ENCODE results near the gene ROCK2. TPM values are rescaled to one million over a fixed set of nuclear protein-coding genes. Genes with fewer than 3 reads are reported as not detected.
A peak's percentile ranks its signal among the peaks of the same experiment; 100 is the strongest.

ROCK2 gene
- total and polyA plus RNA-seq, 9 of the 15 experiments (the other 6 are each of a cell fraction or from before 2014, with no cell fraction given), result 4.9 to 30.6 (median 14.3) TPM

DNA sequence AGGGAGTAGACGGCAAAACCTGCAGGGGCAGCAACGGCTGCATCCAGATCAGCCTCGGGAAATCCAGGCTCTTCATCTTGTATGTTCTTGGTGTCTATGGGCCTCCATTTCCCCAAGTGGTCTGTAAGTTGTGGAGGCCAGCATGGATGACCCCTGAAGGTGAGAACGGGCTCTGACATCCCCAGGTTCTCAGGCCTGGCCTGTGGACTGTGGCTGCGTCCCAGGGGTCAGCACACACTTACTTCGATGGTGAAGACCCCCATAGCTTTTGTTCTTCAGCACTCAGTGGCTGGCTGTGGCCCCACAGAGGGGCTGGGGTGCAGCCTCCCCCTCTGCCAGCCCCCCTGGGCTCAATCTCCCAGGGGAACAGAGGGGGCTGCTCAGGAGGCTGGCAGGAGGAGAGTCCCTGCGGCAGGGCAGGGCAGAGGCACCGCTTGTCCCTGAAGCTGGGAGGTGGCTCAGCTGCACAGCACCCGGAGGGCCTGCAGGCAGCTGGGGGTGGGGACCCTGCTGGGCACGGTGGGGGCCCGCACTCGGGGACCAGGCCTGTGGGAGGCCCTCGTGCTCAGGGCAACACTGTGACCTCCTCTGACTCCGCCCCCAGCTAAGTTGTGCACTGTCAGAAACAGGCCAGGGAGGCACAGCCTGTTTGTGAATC is 185.4 kb downstream of the ROCK2 start:
- Histone ChIP-seq H3K36me3 (ENCODE audit: control insufficient read depth, insufficient read depth, low read length) (no peaks in the 10 kb centered on the region), H3K9ac (ENCODE audit: insufficient read depth in 1 of 2, low read depth in 2 of 2, low read length in 2 of 2) (peak overlapping the region in 1 of 2 experiments; percentile 43; a peak in 1 of 4 replicates), H3K4me3 (no peak overlapping the region), H4K20me1 (replicated peaks; ENCODE audit: control insufficient read depth, insufficient read depth, low read length) (no peaks in the 10 kb centered on the region), H3K4me1 (replicated peaks in 1 of 2; ENCODE audit: control insufficient read depth in 2 of 2, insufficient read depth in 2 of 2, low read length in 2 of 2) (peaks cover 13 to 40% of the 10 kb centered on the region in 2 experiments; a peak in 4 of 5 replicates), H2AFZ (ENCODE audit: low read depth, low read length) (no peak overlapping the region), H3K79me2 (ENCODE audit: control insufficient read depth, insufficient read depth, low read length) (no peaks in the 10 kb centered on the region), H3K27ac (ENCODE audit: extremely low read depth, low read depth, low read length) (no peak overlapping the region), H3K9me3 (replicated peaks; ENCODE audit: control insufficient read depth, insufficient read depth, low read depth, low read length) (no peaks in the 10 kb centered on the region), H3K4me2 (ENCODE audit: insufficient read depth, low read length) (no peak overlapping the region), H3K27me3 (ENCODE audit: control insufficient read depth in 2 of 2, insufficient read depth in 2 of 2, low read length in 2 of 2) (no peaks in the 10 kb centered on the region), H3K9me1 (ENCODE audit: control insufficient read depth, insufficient read depth, low read length) (peaks cover 2% of the 10 kb centered on the region)
- ChIA-PET POLR2A (interaction anchor here (0.6 to 0.7 kb wide), 2 partner anchors 7 to 329 kb away, joined by 3 to 4 read pairs; no protein-coding TSS in a partner anchor), CTCF (ENCODE audit: low intra/inter-chr PET ratio) (no interaction called here)
- WGBS (ENCODE audit: insufficient coverage, low coverage, missing lambda C conversion rate), result 48% methylated on average over 13 of the region's 14 CpGs
- DNase-seq (ENCODE audit: extremely low read depth in 1 of 4, low spot score in 3 of 4) (peak in 1 of 4 experiments; percentile 9), ATAC-seq (no peak), FAIRE-seq (no peak)
- intact Hi-C loops (cut with micrococcal nuclease), result loop anchor here (5.0 kb wide), 2 partner anchors 183 to 253 kb away; partner anchors contain the start of gene ROCK2
- BruUV-seq (replicated peaks), result no TSS peak
- in situ Hi-C loops (cut with MboI), result no loop called here
- TF ChIP-seq MYC (IDR thresholded peaks at IDR 0.05; ENCODE audit: low read depth, low read length) (no peak), MYC (CRISPR knock-in tag; IDR thresholded peaks at IDR 0.05; ENCODE audit: borderline replicate concordance, low read depth) (no peak), ZNF584 (CRISPR knock-in tag; IDR thresholded peaks at IDR 0.05; ENCODE audit: low read depth) (no peak), ZNF217 (CRISPR knock-in tag; IDR thresholded peaks at IDR 0.05) (no peak), SMARCC2 (IDR thresholded peaks at IDR 0.05; ENCODE audit: low read depth) (no peak), MTA3 (IDR thresholded peaks at IDR 0.05; ENCODE audit: borderline replicate concordance) (no peak), TFAM (CRISPR knock-in tag; conservative IDR thresholded peaks at IDR 0.05) (no peak), ELF4 (CRISPR knock-in tag; IDR thresholded peaks at IDR 0.05) (no peak), CCNT2 (IDR thresholded peaks at IDR 0.05; ENCODE audit: borderline replicate concordance, extremely low read depth, insufficient read length, low read depth, low read length) (no peak), MTA2 (IDR thresholded peaks at IDR 0.05; ENCODE audit: low read depth) (no peak), ZBTB1 (CRISPR knock-in tag; IDR thresholded peaks at IDR 0.05; ENCODE audit: borderline replicate concordance, low read depth) (no peak), SREBF1 (IDR thresholded peaks at IDR 0.05; ENCODE audit: borderline replicate concordance, low read depth, low read length) (no peak), NELFE (IDR thresholded peaks at IDR 0.05; ENCODE audit: insufficient read depth, insufficient read length) (no peak), BACH1 (tag; IDR thresholded peaks at IDR 0.05) (no peak), MAZ (CRISPR knock-in tag; conservative IDR thresholded peaks at IDR 0.05 in 1 of 2, IDR thresholded peaks at IDR 0.05 in 1 of 2) (no peak)
- TF ChIP-seq, protein P1, sequence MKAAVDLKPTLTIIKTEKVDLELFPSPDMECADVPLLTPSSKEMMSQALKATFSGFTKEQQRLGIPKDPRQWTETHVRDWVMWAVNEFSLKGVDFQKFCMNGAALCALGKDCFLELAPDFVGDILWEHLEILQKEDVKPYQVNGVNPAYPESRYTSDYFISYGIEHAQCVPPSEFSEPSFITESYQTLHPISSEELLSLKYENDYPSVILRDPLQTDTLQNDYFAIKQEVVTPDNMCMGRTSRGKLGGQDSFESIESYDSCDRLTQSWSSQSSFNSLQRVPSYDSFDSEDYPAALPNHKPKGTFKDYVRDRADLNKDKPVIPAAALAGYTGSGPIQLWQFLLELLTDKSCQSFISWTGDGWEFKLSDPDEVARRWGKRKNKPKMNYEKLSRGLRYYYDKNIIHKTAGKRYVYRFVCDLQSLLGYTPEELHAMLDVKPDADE (conservative IDR thresholded peaks at IDR 0.05; ENCODE audit: control insufficient read depth, low read depth, low read length), result no peak
- TF ChIP-seq, protein P2, sequence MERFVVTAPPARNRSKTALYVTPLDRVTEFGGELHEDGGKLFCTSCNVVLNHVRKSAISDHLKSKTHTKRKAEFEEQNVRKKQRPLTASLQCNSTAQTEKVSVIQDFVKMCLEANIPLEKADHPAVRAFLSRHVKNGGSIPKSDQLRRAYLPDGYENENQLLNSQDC (CRISPR knock-in tag; IDR thresholded peaks at IDR 0.05), result no peak
- TF ChIP-seq, protein P3, sequence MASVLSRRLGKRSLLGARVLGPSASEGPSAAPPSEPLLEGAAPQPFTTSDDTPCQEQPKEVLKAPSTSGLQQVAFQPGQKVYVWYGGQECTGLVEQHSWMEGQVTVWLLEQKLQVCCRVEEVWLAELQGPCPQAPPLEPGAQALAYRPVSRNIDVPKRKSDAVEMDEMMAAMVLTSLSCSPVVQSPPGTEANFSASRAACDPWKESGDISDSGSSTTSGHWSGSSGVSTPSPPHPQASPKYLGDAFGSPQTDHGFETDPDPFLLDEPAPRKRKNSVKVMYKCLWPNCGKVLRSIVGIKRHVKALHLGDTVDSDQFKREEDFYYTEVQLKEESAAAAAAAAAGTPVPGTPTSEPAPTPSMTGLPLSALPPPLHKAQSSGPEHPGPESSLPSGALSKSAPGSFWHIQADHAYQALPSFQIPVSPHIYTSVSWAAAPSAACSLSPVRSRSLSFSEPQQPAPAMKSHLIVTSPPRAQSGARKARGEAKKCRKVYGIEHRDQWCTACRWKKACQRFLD (CRISPR knock-in tag; IDR thresholded peaks at IDR 0.05), result no peak
